ENCODE results near the gene SEMA3F.

DNA sequence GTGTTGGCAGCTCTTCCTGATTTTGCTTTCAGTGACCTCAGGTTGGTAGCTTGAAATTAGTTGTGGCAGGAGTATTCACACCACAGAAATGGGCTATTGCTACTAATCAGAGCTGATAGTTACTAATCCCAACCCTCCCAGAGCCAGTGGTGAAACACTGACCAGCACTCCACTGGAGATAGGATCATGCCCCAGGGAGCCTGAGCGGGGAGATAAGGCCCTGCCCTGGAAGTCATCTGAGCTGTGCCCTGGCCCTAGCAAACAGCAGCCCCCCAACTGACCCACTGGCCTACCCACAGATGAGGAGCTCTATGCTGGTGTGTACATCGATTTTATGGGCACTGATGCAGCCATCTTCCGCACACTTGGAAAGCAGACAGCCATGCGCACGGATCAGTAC is 26.9 kb downstream of the SEMA3F start:
- TF ChIP-seq, protein P1, sequence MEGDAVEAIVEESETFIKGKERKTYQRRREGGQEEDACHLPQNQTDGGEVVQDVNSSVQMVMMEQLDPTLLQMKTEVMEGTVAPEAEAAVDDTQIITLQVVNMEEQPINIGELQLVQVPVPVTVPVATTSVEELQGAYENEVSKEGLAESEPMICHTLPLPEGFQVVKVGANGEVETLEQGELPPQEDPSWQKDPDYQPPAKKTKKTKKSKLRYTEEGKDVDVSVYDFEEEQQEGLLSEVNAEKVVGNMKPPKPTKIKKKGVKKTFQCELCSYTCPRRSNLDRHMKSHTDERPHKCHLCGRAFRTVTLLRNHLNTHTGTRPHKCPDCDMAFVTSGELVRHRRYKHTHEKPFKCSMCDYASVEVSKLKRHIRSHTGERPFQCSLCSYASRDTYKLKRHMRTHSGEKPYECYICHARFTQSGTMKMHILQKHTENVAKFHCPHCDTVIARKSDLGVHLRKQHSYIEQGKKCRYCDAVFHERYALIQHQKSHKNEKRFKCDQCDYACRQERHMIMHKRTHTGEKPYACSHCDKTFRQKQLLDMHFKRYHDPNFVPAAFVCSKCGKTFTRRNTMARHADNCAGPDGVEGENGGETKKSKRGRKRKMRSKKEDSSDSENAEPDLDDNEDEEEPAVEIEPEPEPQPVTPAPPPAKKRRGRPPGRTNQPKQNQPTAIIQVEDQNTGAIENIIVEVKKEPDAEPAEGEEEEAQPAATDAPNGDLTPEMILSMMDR (IDR thresholded peaks at IDR 0.05) = no peak
- TF ChIP-seq ZFX (IDR thresholded peaks at IDR 0.05; ENCODE audit: borderline replicate concordance) = no peak
